Measurements from ENCODE around the gene SPDEF.

SPDEF gene

GRCh38 chr6:34496103-34496685 is 59.9 kb downstream of the SPDEF start:
- no peak overlapping the region for H3K27ac ChIP-seq
- no peaks in the 10 kb centered on the region for H3K27me3 ChIP-seq (ENCODE audit: insufficient read depth, low read depth)
- no peak overlapping the region for H3K9ac ChIP-seq
- no peak overlapping the region for H3K4me2 ChIP-seq
- no peaks in the 10 kb centered on the region for H3K79me2 ChIP-seq (ENCODE audit: insufficient read depth, low read depth)
- H3K4me1 ChIP-seq (ENCODE audit: low read depth, poor library complexity, severe bottlenecking) = no peaks in the 10 kb centered on the region
- H3K36me3 ChIP-seq (ENCODE audit: insufficient read depth) = no peaks in the 10 kb centered on the region
- H4K20me1 ChIP-seq (ENCODE audit: insufficient read depth) = no peaks in the 10 kb centered on the region
- H3K4me3 ChIP-seq (IDR thresholded peaks at IDR 0.05; ENCODE audit: insufficient read depth, low read depth, low read length) = no peak overlapping the region
- TF ChIP-seq CTCF (conservative IDR thresholded peaks at IDR 0.05; ENCODE audit: low read depth, low read length) = no peak
- H2AFZ ChIP-seq (ENCODE audit: low read depth) = no peak overlapping the region

GRCh38 chr6:34494973-34495372 is 61.2 kb downstream of the SPDEF start:
- H3K79me2 ChIP-seq (ENCODE audit: insufficient read depth, low read depth) = no peaks in the 10 kb centered on the region

GRCh38 chr6:34493344-34493743 is 62.8 kb downstream of the SPDEF start:
- Histone ChIP-seq H3K79me2 (ENCODE audit: insufficient read depth, low read depth) (no peaks in the 10 kb centered on the region), H2AFZ (ENCODE audit: low read depth) (no peak overlapping the region), H3K27me3 (ENCODE audit: insufficient read depth, low read depth) (no peaks in the 10 kb centered on the region), H3K4me3 (IDR thresholded peaks at IDR 0.05; ENCODE audit: insufficient read depth, low read depth, low read length) (no peak overlapping the region), H3K4me1 (ENCODE audit: low read depth, poor library complexity, severe bottlenecking) (peaks cover 13% of the 10 kb centered on the region), H3K9ac (no peak overlapping the region), H3K36me3 (ENCODE audit: insufficient read depth) (no peaks in the 10 kb centered on the region), H3K27ac (no peak overlapping the region), H3K4me2 (no peak overlapping the region), H4K20me1 (ENCODE audit: insufficient read depth) (no peaks in the 10 kb centered on the region)
- TF ChIP-seq CTCF (conservative IDR thresholded peaks at IDR 0.05; ENCODE audit: low read depth, low read length) = no peak

More at GRCh38 chr6:34494973-34495372, 61.2 kb downstream of the SPDEF start:
- H2AFZ ChIP-seq (ENCODE audit: low read depth) = no peak overlapping the region
- no peak overlapping the region for H3K9ac ChIP-seq
- no peaks in the 10 kb centered on the region for H3K36me3 ChIP-seq (ENCODE audit: insufficient read depth)
- H3K4me1 ChIP-seq (ENCODE audit: low read depth, poor library complexity, severe bottlenecking) = no peaks in the 10 kb centered on the region
- H3K27ac ChIP-seq = no peak overlapping the region
- no peak overlapping the region for H3K4me3 ChIP-seq (IDR thresholded peaks at IDR 0.05; ENCODE audit: insufficient read depth, low read depth, low read length)
- H3K27me3 ChIP-seq (ENCODE audit: insufficient read depth, low read depth) = no peaks in the 10 kb centered on the region
- TF ChIP-seq CTCF (conservative IDR thresholded peaks at IDR 0.05; ENCODE audit: low read depth, low read length) = no peak
- H3K4me2 ChIP-seq = no peak overlapping the region
- H4K20me1 ChIP-seq (ENCODE audit: insufficient read depth) = no peaks in the 10 kb centered on the region

GRCh38 chr6:34491091-34491430 is 65.1 kb downstream of the SPDEF start:
- no peaks in the 10 kb centered on the region for H3K79me2 ChIP-seq (ENCODE audit: insufficient read depth, low read depth)
- H3K4me3 ChIP-seq (IDR thresholded peaks at IDR 0.05; ENCODE audit: insufficient read depth, low read depth, low read length) = no peak overlapping the region
- no peak overlapping the region for H3K4me2 ChIP-seq
- H3K27me3 ChIP-seq (ENCODE audit: insufficient read depth, low read depth) = no peaks in the 10 kb centered on the region
- H3K27ac ChIP-seq = no peak overlapping the region
- no peaks in the 10 kb centered on the region for H4K20me1 ChIP-seq (ENCODE audit: insufficient read depth)
- H3K36me3 ChIP-seq (ENCODE audit: insufficient read depth) = no peaks in the 10 kb centered on the region
- H2AFZ ChIP-seq (ENCODE audit: low read depth) = no peak overlapping the region
- no peak for TF ChIP-seq CTCF (conservative IDR thresholded peaks at IDR 0.05; ENCODE audit: low read depth, low read length)
- no peak overlapping the region for H3K9ac ChIP-seq
- peaks cover 13% of the 10 kb centered on the region for H3K4me1 ChIP-seq (ENCODE audit: low read depth, poor library complexity, severe bottlenecking)

Data from KMS-11 (cell line).